GM12878 (cell line): ENCODE data around the gene MLIP. TPM values are rescaled to one million over a fixed set of nuclear protein-coding genes. Genes with fewer than 3 reads are reported as not detected.

Source experiments
- ATAC-seq: fragments of 200-7000 bp; cut with Tn5 transposase; 3 replicates; pipeline ENCODE4 v1.9.1; 2020; ENCODE audit warnings: mild to moderate bottlenecking, moderate library complexity
- BruUV-seq: library from RNA; stranded (reverse); fragments of 400-500 nt; replicated peaks from 2 replicates; lab custom pipeline; 2021; lab: Mats Ljungman, UMichigan
- CTCF ChIA-PET: fragments of 300-600 bp; sonication (Branson Sonifier 250); formaldehyde crosslinking; extraction: SDS; loops from one replicate; lab custom pipeline; 2021; ENCODE audit warnings: inconsistent platforms; lab: Yijun Ruan, JAX
- POLR2A ChIA-PET: fragments of 350-600 bp; formaldehyde crosslinking; extraction: SDS; loops from one replicate; lab custom pipeline; 2021; ENCODE audit warnings: inconsistent platforms; lab: Charles Lee
- RAD21 ChIA-PET: fragments of 300-600 bp; sonication (Branson Sonifier 250); formaldehyde crosslinking; loops from one replicate; lab custom pipeline; 2023; ENCODE audit warnings: antibody characterized with exemption; ENCODE audit not compliant: unreplicated experiment; lab: Charles Lee
- SMC1A ChIA-PET: fragments of 300-600 bp; sonication (Branson Sonifier 250); formaldehyde crosslinking; loops from one replicate; lab custom pipeline; 2023; ENCODE audit not compliant: unreplicated experiment, uncharacterized antibody; lab: Charles Lee
- DNase-seq: peaks from one replicate; pipeline ENCODE4 v3.0.0-alpha.2; 2011; ENCODE audit warnings: low read depth, low spot score
- FAIRE-seq: peaks from 3 replicates; lab custom pipeline; 2011; peaks lifted over from hg19 to GRCh38; lab: Jason Lieb, UNC
- H2AFZ ChIP-seq: 2 replicates; pipeline ENCODE4 v1.6.0; 2011; ENCODE audit warnings: low read depth, low read length, control low read depth; ENCODE audit not compliant: control insufficient read depth
- H3K27ac ChIP-seq: 2 replicates; pipeline ENCODE4 v1.5.1; 2011; ENCODE audit warnings: control low read depth; ENCODE audit not compliant: control insufficient read depth, insufficient read depth
- H3K27me3 ChIP-seq, 2 experiments: replicated peaks in 1 of 2; 2 replicates each; pipeline versions ENCODE4 v1.6.0 to v1.6.1; 2011; ENCODE audit warnings: low read length in 1 of 2; ENCODE audit not compliant: control insufficient read depth in 2 of 2, insufficient read depth in 2 of 2
- H3K36me3 ChIP-seq, 2 experiments: 2 replicates each; pipeline ENCODE4 v1.5.1; 2011; ENCODE audit warnings: low read length in 1 of 2; ENCODE audit not compliant: control insufficient read depth in 2 of 2, insufficient read depth in 2 of 2
- H3K4me1 ChIP-seq: 2 replicates; pipeline ENCODE4 v1.6.1; 2011; ENCODE audit warnings: mild to moderate bottlenecking, low read length, moderate library complexity, mixed read lengths; ENCODE audit not compliant: control insufficient read depth, insufficient read depth
- H3K4me2 ChIP-seq: 2 replicates; pipeline ENCODE4 v1.6.0; 2011; ENCODE audit warnings: control low read depth; ENCODE audit not compliant: control insufficient read depth, insufficient read depth
- H3K4me3 ChIP-seq: fragments of 200-600 bp; sonication (generic); 2 replicates; pipeline ENCODE4 v1.5.1; 2016
- H3K79me2 ChIP-seq: 2 replicates; pipeline ENCODE4 v1.6.0; 2011; ENCODE audit warnings: low read length; ENCODE audit not compliant: control insufficient read depth, insufficient read depth
- H3K9ac ChIP-seq: 2 replicates; pipeline ENCODE4 v1.8.0; 2011; ENCODE audit warnings: low read length, control low read depth, mixed read lengths; ENCODE audit not compliant: control insufficient read depth, insufficient read depth
- H3K9me3 ChIP-seq: replicated peaks from 3 replicates; pipeline ENCODE4 v1.5.1; 2011; ENCODE audit warnings: mild to moderate bottlenecking, low read length; ENCODE audit not compliant: control insufficient read depth, insufficient read depth
- H4K20me1 ChIP-seq: 2 replicates; pipeline ENCODE4 v1.6.0; 2011; ENCODE audit not compliant: control insufficient read depth, insufficient read depth
- ATF2 ChIP-seq: IDR thresholded peaks from 2 replicates; pipeline ENCODE4 v1.6.1; 2012; ENCODE audit warnings: low read length, inconsistent platforms
- BHLHE40 ChIP-seq, 2 experiments: fragments of 450-650 bp in 1 of 2; IDR thresholded peaks; 2 replicates each; pipeline ENCODE4 v1.6.1; 2011 to 2017; ENCODE audit warnings: low read depth in 2 of 2, borderline replicate concordance in 1 of 2, improper control_type of control experiment in 1 of 2, low read length in 1 of 2, mild to moderate bottlenecking in 1 of 2
- CTCF ChIP-seq, 3 experiments: IDR thresholded peaks in 2 of 3; conservative IDR thresholded peaks in 1 of 3; 2 replicates each; pipeline ENCODE4 v1.5.1; 2011; ENCODE audit warnings: low read depth in 3 of 3, low read length in 3 of 3, mild to moderate bottlenecking in 3 of 3, control low read depth in 2 of 3, moderate library complexity in 2 of 3, inconsistent platforms in 1 of 3, mixed read lengths in 1 of 3; ENCODE audit not compliant: control insufficient read depth in 2 of 3, insufficient read depth in 1 of 3; ENCODE audit errors: extremely low read depth in 1 of 3
- GABPA ChIP-seq: IDR thresholded peaks from 2 replicates; pipeline ENCODE4 v1.6.1; 2014; ENCODE audit warnings: antibody characterized with exemption, low read depth, mild to moderate bottlenecking, inconsistent platforms
- IKZF2 ChIP-seq, 2 experiments: fragments of 450-650 bp; IDR thresholded peaks; 2 replicates each; pipeline ENCODE4 v1.6.1; 2017; ENCODE audit warnings: mild to moderate bottlenecking in 2 of 2, moderate library complexity in 2 of 2
- MLLT1 ChIP-seq: fragments of 450-650 bp; IDR thresholded peaks from 2 replicates; pipeline ENCODE4 v1.6.1; 2016; ENCODE audit warnings: mild to moderate bottlenecking
- MYC ChIP-seq: IDR thresholded peaks from 2 replicates; pipeline ENCODE4 v1.6.1; 2011; ENCODE audit warnings: mild to moderate bottlenecking, low read length, moderate library complexity, inconsistent platforms; ENCODE audit not compliant: insufficient read depth, insufficient replicate concordance, insufficient read length, severe bottlenecking
- RFX5 ChIP-seq: IDR thresholded peaks from 2 replicates; pipeline ENCODE4 v1.6.1; 2011; ENCODE audit warnings: low read depth, low read length, improper control_type of control experiment
- WRNIP1 ChIP-seq: IDR thresholded peaks from 2 replicates; pipeline ENCODE4 v1.6.1; 2011; ENCODE audit warnings: low read depth, low read length, improper control_type of control experiment, borderline replicate concordance
- ZBTB11 ChIP-seq: fragments of 450-650 bp; formaldehyde crosslinking; IDR thresholded peaks from 2 replicates; pipeline ENCODE4 v1.5.0; 2022; ENCODE audit warnings: mild to moderate bottlenecking, missing genetic modification characterization
- ZNF384 ChIP-seq: IDR thresholded peaks from 2 replicates; pipeline ENCODE4 v1.6.1; 2012; ENCODE audit warnings: low read depth, mild to moderate bottlenecking, low read length, improper control_type of control experiment, borderline replicate concordance
- in situ Hi-C: fragments of 300-500 bp; cut with MboI; formaldehyde crosslinking; loops from 9 replicates; pipeline ENCODE4 v1.14.3; 2018; ENCODE audit warnings: mixed read lengths
- intact Hi-C: fragments of 100-400 bp; cut with micrococcal nuclease; formaldehyde crosslinking; loops from one replicate; pipeline ENCODE4 v1.14.2; 2022; ENCODE audit not compliant: unreplicated experiment
- polyA plus RNA-seq, 11 experiments: library from polyadenylated mRNA; depleted of rRNA in 4 of 11; unstranded in 6 of 11; stranded (reverse) in 5 of 11; fragments of >200 nt; fragmentation: Nextera tagmentation in 4 of 11; fragmentation: Illumina TruSeq in 1 of 11; extraction: Ambion mirVana in 4 of 11; extraction: Trizol in 1 of 11; gene quantifications; 1 replicate in 1 of 11; 2 replicates in 10 of 11; pipeline versions ENCODE4 v1.2.1 to v1.2.3, GENCODE V29; 2011 to 2016; ENCODE audit warnings: inconsistent platforms in 2 of 11, missing spikeins in 2 of 11, low read depth in 1 of 11
- total RNA-seq, 4 experiments: library from RNA; depleted of rRNA in 3 of 4; stranded (reverse); fragments of >200 nt in 3 of 4; fragmentation: Illumina TruSeq in 1 of 4; extraction: Trizol in 1 of 4; gene quantifications; 2 replicates each; pipeline versions ENCODE4 v1.2.1 to v1.2.3, GENCODE V29; 2013 to 2021

The MLIP gene
- total and polyA plus RNA-seq, 10 of the 15 experiments (the other 5 are each of a cell fraction or from before 2014, with no cell fraction given): not detected

GRCh38 chr6:54273214-54273820 is 162.1 kb downstream of the MLIP start (continued):
- no peak for TF ChIP-seq CTCF (IDR thresholded peaks at IDR 0.05 in 2 of 3, conservative IDR thresholded peaks at IDR 0.05 in 1 of 3; ENCODE audit: control insufficient read depth in 2 of 3, extremely low read depth in 1 of 3, insufficient read depth in 1 of 3, low read depth in 3 of 3, low read length in 3 of 3)

- no peak overlapping the region for H3K4me2 ChIP-seq
- no TSS peak for BruUV-seq
- no peaks in the 10 kb centered on the region for H4K20me1 ChIP-seq
- DNase-seq (no peak), FAIRE-seq (no peak), ATAC-seq (no peak)
- H2AFZ ChIP-seq: no peak overlapping the region
- no peaks in the 10 kb centered on the region for H3K4me1 ChIP-seq
- ChIA-PET SMC1A (no interaction called here), POLR2A (no interaction called here), RAD21 (no interaction called here), CTCF (interaction anchor here (0.7 to 1.2 kb wide), 2 partner anchors 11 to 29 kb away, joined by 3 to 5 read pairs; no protein-coding TSS in a partner anchor)
- H3K9ac ChIP-seq: no peak overlapping the region
- H3K36me3 ChIP-seq: no peaks in the 10 kb centered on the region
- no peaks in the 10 kb centered on the region for H3K9me3 ChIP-seq
- no peak overlapping the region for H3K4me3 ChIP-seq
- H3K79me2 ChIP-seq: no peaks in the 10 kb centered on the region
- intact Hi-C loops (no loop called here), in situ Hi-C loops (no loop called here)
- H3K27me3 ChIP-seq: no peaks in the 10 kb centered on the region
- no peak overlapping the region for H3K27ac ChIP-seq
- TF ChIP-seq RFX5 (no peak), ZBTB11 (no peak), BHLHE40 (IDR thresholded peaks at IDR 0.05; ENCODE audit: borderline replicate concordance in 1 of 2, low read depth in 2 of 2, low read length in 1 of 2) (no peak), ZNF384 (no peak), MYC (no peak), WRNIP1 (no peak), ATF2 (no peak), GABPA (no peak), MLLT1 (no peak), IKZF2 (IDR thresholded peaks at IDR 0.05) (no peak)
Observed at GRCh38 chr6:54274383-54274782, 163.1 kb downstream of the MLIP start.
